Measurements from ENCODE around the gene MS4A3. TPM values are rescaled to one million over a fixed set of nuclear protein-coding genes. Genes with fewer than 3 reads are reported as not detected.

MS4A3 gene
- total and polyA plus RNA-seq, 2 experiments from 2014 or later, result not detected

GRCh38 chr11:60077981-60078380, 21.5 kb downstream of the MS4A3 start (continued):
- TF ChIP-seq, protein P1, sequence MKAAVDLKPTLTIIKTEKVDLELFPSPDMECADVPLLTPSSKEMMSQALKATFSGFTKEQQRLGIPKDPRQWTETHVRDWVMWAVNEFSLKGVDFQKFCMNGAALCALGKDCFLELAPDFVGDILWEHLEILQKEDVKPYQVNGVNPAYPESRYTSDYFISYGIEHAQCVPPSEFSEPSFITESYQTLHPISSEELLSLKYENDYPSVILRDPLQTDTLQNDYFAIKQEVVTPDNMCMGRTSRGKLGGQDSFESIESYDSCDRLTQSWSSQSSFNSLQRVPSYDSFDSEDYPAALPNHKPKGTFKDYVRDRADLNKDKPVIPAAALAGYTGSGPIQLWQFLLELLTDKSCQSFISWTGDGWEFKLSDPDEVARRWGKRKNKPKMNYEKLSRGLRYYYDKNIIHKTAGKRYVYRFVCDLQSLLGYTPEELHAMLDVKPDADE (IDR thresholded peaks at IDR 0.05), result no peak
- TF ChIP-seq ZNF114 (CRISPR knock-in tag; IDR thresholded peaks at IDR 0.05) (no peak), ZNF331 (CRISPR knock-in tag; IDR thresholded peaks at IDR 0.05; ENCODE audit: low read depth) (no peak), EZH2 (IDR thresholded peaks at IDR 0.05; ENCODE audit: low read depth, unreplicated experiment) (no peak), NANOG (IDR thresholded peaks at IDR 0.05; ENCODE audit: borderline replicate concordance) (no peak)

DNA sequence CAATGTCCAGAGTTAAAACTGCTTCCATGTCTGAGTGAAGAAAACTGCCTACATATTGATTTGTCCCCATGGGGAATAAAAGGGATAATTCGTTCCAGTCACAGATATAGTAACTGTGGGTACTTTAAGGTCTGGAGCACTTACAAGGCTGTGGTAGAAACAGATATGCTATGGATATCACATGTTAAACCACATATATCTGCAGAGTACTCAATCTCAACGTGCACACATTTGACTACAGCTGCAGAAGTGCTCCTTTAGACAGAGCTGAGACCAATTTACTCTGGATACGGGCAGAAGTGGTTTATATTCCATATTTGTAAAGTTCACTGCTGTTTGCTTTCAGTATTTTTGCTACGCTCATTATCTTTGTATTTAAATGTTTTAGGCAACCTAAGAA, 22.3 kb downstream of the MS4A3 start:
- Histone ChIP-seq H3K4me3 (no peak overlapping the region), H3K4me1 (ENCODE audit: insufficient read depth) (no peaks in the 10 kb centered on the region; the same call in 1 of the 2 replicates), H3K9me2 (ENCODE audit: insufficient read depth) (no peaks in the 10 kb centered on the region; the same call in 1 of the 2 replicates), H3F3A (replicated peaks; ENCODE audit: low read depth) (no peaks in the 10 kb centered on the region), H3K27ac (ENCODE audit: low read depth) (no peak overlapping the region), H2AFZ (no peak overlapping the region), H4K20me1 (replicated peaks; ENCODE audit: insufficient read depth) (no peaks in the 10 kb centered on the region), H3K79me2 (replicated peaks; ENCODE audit: insufficient read depth) (no peaks in the 10 kb centered on the region), H3K4me2 (no peak overlapping the region), H3K27me3 (ENCODE audit: insufficient read depth) (no peaks in the 10 kb centered on the region), H3K36me3 (ENCODE audit: insufficient read depth) (no peaks in the 10 kb centered on the region)
- Mint-ChIP-seq H3K27me3 (ENCODE audit: insufficient read depth, low read depth, poor library complexity) (peaks cover 6% of the 10 kb centered on the region), H3K9me3 (peaks cover 6% of the 10 kb centered on the region; the same call in 2 of the 3 replicates), H3K36me3 (ENCODE audit: low read depth) (peaks cover 6% of the 10 kb centered on the region; the same call in 2 of the 3 replicates), H3K4me3 (no peak overlapping the region), H3K27ac (no peak overlapping the region), H3K4me1 (no peaks in the 10 kb centered on the region)
- ATAC-seq, result no peak
- TF ChIP-seq CTCF (conservative IDR thresholded peaks at IDR 0.05; ENCODE audit: low read depth in 2 of 2) (no peak), NANOG (IDR thresholded peaks at IDR 0.05; ENCODE audit: borderline replicate concordance) (no peak), CREB1 (CRISPR knock-in tag; IDR thresholded peaks at IDR 0.05; ENCODE audit: low read depth) (no peak), STAT1 (IDR thresholded peaks at IDR 0.05; ENCODE audit: unreplicated experiment) (no peak), POLR2AphosphoS5 (IDR thresholded peaks at IDR 0.05; ENCODE audit: low read depth) (no peak)
- TF ChIP-seq, protein P2, sequence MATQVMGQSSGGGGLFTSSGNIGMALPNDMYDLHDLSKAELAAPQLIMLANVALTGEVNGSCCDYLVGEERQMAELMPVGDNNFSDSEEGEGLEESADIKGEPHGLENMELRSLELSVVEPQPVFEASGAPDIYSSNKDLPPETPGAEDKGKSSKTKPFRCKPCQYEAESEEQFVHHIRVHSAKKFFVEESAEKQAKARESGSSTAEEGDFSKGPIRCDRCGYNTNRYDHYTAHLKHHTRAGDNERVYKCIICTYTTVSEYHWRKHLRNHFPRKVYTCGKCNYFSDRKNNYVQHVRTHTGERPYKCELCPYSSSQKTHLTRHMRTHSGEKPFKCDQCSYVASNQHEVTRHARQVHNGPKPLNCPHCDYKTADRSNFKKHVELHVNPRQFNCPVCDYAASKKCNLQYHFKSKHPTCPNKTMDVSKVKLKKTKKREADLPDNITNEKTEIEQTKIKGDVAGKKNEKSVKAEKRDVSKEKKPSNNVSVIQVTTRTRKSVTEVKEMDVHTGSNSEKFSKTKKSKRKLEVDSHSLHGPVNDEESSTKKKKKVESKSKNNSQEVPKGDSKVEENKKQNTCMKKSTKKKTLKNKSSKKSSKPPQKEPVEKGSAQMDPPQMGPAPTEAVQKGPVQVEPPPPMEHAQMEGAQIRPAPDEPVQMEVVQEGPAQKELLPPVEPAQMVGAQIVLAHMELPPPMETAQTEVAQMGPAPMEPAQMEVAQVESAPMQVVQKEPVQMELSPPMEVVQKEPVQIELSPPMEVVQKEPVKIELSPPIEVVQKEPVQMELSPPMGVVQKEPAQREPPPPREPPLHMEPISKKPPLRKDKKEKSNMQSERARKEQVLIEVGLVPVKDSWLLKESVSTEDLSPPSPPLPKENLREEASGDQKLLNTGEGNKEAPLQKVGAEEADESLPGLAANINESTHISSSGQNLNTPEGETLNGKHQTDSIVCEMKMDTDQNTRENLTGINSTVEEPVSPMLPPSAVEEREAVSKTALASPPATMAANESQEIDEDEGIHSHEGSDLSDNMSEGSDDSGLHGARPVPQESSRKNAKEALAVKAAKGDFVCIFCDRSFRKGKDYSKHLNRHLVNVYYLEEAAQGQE (IDR thresholded peaks at IDR 0.05; ENCODE audit: unreplicated experiment), result no peak
- no peak for DNase-seq (ENCODE audit: low spot score)

Data from GM23338 (cell line).